K562 (cell line): ENCODE data around the gene ANO6. TPM values are rescaled to one million over a fixed set of nuclear protein-coding genes. Genes with fewer than 3 reads are reported as not detected.

Source experiments
- ATAC-seq: fragments of 200-7000 bp; cut with Tn5 transposase; 3 replicates; pipeline ENCODE4 v1.9.1; 2020; ENCODE audit warnings: moderate library complexity
- BruUV-seq: library from RNA; stranded (reverse); fragments of 400-500 nt; replicated peaks from 2 replicates; lab custom pipeline; 2021; lab: Mats Ljungman, UMichigan
- CTCF ChIA-PET: fragments of 300-600 bp; formaldehyde crosslinking; extraction: SDS; loops from one replicate; lab custom pipeline; 2021; ENCODE audit warnings: low intra/inter-chr PET ratio; lab: Yijun Ruan, JAX
- POLR2A ChIA-PET: fragments of 300-600, 350-650 bp; sonication (Branson Sonifier 250); formaldehyde crosslinking; extraction: SDS; loops from one replicate; lab custom pipeline; 2021; ENCODE audit warnings: antibody characterized with exemption, inconsistent platforms; lab: Yijun Ruan, JAX
- DNase-seq, 4 experiments: peaks; one replicate each; pipeline versions ENCODE4 v3.0.0 to v3.0.0-alpha.2; 2011 to 2018; ENCODE audit warnings: low spot score in 3 of 4, mixed read lengths in 3 of 4; ENCODE audit errors: extremely low read depth in 1 of 4
- FAIRE-seq: peaks from 2 replicates; lab custom pipeline; 2011; peaks lifted over from hg19 to GRCh38; lab: Jason Lieb, UNC
- H2AFZ ChIP-seq: 2 replicates; pipeline ENCODE4 v1.6.0; 2011; ENCODE audit warnings: low read depth, low read length, control low read depth, inconsistent platforms
- H3K27ac ChIP-seq: fragments of 200-600 bp; 3 replicates; pipeline ENCODE4 v1.8.0; 2011; ENCODE audit warnings: low read depth, mild to moderate bottlenecking, control low read depth, inconsistent platforms, low read length, moderate library complexity, mixed read lengths; ENCODE audit errors: extremely low read depth
- H3K27me3 ChIP-seq, 2 experiments: fragments of 300-600 bp in 1 of 2; 2 replicates in 1 of 2; 3 replicates in 1 of 2; pipeline versions ENCODE4 v1.6.0 to v1.8.0; 2011; ENCODE audit warnings: inconsistent platforms in 2 of 2, low read length in 2 of 2, mild to moderate bottlenecking in 1 of 2, mixed read lengths in 1 of 2, moderate library complexity in 1 of 2; ENCODE audit not compliant: control insufficient read depth in 2 of 2, insufficient read depth in 2 of 2
- H3K36me3 ChIP-seq: fragments of 300-600 bp; 3 replicates; pipeline ENCODE4 v1.8.0; 2011; ENCODE audit warnings: mild to moderate bottlenecking, low read length, inconsistent platforms; ENCODE audit not compliant: control insufficient read depth, insufficient read depth
- H3K4me1 ChIP-seq, 2 experiments: fragments of 200-600 bp in 1 of 2; replicated peaks in 1 of 2; 2 replicates in 1 of 2; 3 replicates in 1 of 2; pipeline versions ENCODE4 v1.5.1 to v1.8.0; 2011; ENCODE audit warnings: inconsistent platforms in 2 of 2, low read length in 2 of 2, mild to moderate bottlenecking in 1 of 2, mixed read lengths in 1 of 2, moderate library complexity in 1 of 2; ENCODE audit not compliant: control insufficient read depth in 2 of 2, insufficient read depth in 2 of 2
- H3K4me2 ChIP-seq: 2 replicates; pipeline ENCODE4 v1.6.1; 2011; ENCODE audit warnings: low read length, control low read depth, inconsistent platforms, mixed read lengths; ENCODE audit not compliant: insufficient read depth
- H3K4me3 ChIP-seq: fragments of 200-600 bp; sonication (generic), shearing (Covaris generic); 2 replicates; pipeline ENCODE4 v1.5.1; 2016; ENCODE audit warnings: control low read depth, inconsistent platforms
- H3K79me2 ChIP-seq: fragments of 200-600 bp; 3 replicates; pipeline ENCODE4 v1.8.0; 2011; ENCODE audit warnings: low read length, inconsistent platforms; ENCODE audit not compliant: control insufficient read depth, insufficient read depth
- H3K9ac ChIP-seq, 2 experiments: 2 replicates each; pipeline versions ENCODE4 v1.6.0 to v1.6.1; 2011; ENCODE audit warnings: low read depth in 2 of 2, low read length in 2 of 2, control low read depth in 1 of 2, inconsistent platforms in 1 of 2, mild to moderate bottlenecking in 1 of 2, mixed read lengths in 1 of 2; ENCODE audit not compliant: insufficient read depth in 1 of 2
- H3K9me1 ChIP-seq: one replicate; pipeline ENCODE4 v1.6.0; 2011; ENCODE audit warnings: inconsistent platforms, mild to moderate bottlenecking, low read length, moderate library complexity; ENCODE audit not compliant: control insufficient read depth, insufficient read depth
- H3K9me3 ChIP-seq: replicated peaks from 2 replicates; pipeline ENCODE4 v1.5.1; 2011; ENCODE audit warnings: low read depth, low read length, inconsistent platforms; ENCODE audit not compliant: control insufficient read depth, insufficient read depth
- H4K20me1 ChIP-seq: replicated peaks from 2 replicates; pipeline ENCODE4 v1.6.1; 2011; ENCODE audit warnings: low read length, inconsistent platforms, mixed read lengths; ENCODE audit not compliant: control insufficient read depth, insufficient read depth
- CXXC5 ChIP-seq: fragments of 250-450 bp; sonication (Bioruptor Pico); IDR thresholded peaks from 2 replicates; pipeline ENCODE4 v1.8.0; 2022; ENCODE audit warnings: inconsistent platforms, mild to moderate bottlenecking, moderate library complexity
- DPF2 ChIP-seq: fragments of 450-650 bp; IDR thresholded peaks from 2 replicates; pipeline ENCODE4 v1.6.1; 2016
- EP400 ChIP-seq: fragments of 450-650 bp; IDR thresholded peaks from 2 replicates; pipeline ENCODE4 v1.6.1; 2017; ENCODE audit warnings: antibody characterized with exemption, mild to moderate bottlenecking, moderate library complexity
- ETV6 ChIP-seq, 3 experiments: fragments of 150-350 bp in 1 of 3; sonication (generic) in 1 of 3; formaldehyde crosslinking in 1 of 3; IDR thresholded peaks; 2 replicates each; pipeline versions ENCODE4 v1.6.1 to v1.8.0; 2014 to 2022; ENCODE audit warnings: borderline replicate concordance in 2 of 3, low read depth in 2 of 3, antibody characterized with exemption in 1 of 3, low read length in 1 of 3, mild to moderate bottlenecking in 1 of 3, missing genetic modification reagents in 1 of 3
- HIVEP1 ChIP-seq: fragments of 250-450 bp; sonication (Bioruptor Pico); IDR thresholded peaks from 2 replicates; pipeline ENCODE4 v1.4.0; 2020; ENCODE audit warnings: mild to moderate bottlenecking
- MCM5 ChIP-seq: fragments of 450-650 bp; IDR thresholded peaks from 2 replicates; pipeline ENCODE4 v1.6.1; 2016; ENCODE audit warnings: low read depth
- MGA ChIP-seq: fragments of 450-650 bp; IDR thresholded peaks from 2 replicates; pipeline ENCODE4 v1.6.1; 2016; ENCODE audit warnings: mild to moderate bottlenecking, moderate library complexity
- MYBL2 ChIP-seq, 2 experiments: fragments of 450-650 bp in 1 of 2; sonication (generic) in 1 of 2; formaldehyde crosslinking in 1 of 2; IDR thresholded peaks; 2 replicates each; pipeline versions ENCODE4 v1.6.1 to v1.8.1; 2017 to 2022; ENCODE audit warnings: borderline replicate concordance in 1 of 2, inconsistent platforms in 1 of 2, low read depth in 1 of 2, mild to moderate bottlenecking in 1 of 2, missing genetic modification reagents in 1 of 2, moderate library complexity in 1 of 2
- XRCC5 ChIP-seq: fragments of 200-400 bp; formaldehyde crosslinking; IDR thresholded peaks from 2 replicates; pipeline ENCODE4 v1.6.1; 2017; ENCODE audit warnings: low read depth, mild to moderate bottlenecking, low read length
- ZNF253 ChIP-seq: fragments of 250-450 bp; sonication (Bioruptor Pico); conservative IDR thresholded peaks from 2 replicates; pipeline ENCODE4 v1.6.1; 2021; ENCODE audit warnings: mild to moderate bottlenecking
- ZNF354B ChIP-seq: fragments of 250-450 bp; sonication (Bioruptor Pico); IDR thresholded peaks from 2 replicates; pipeline ENCODE4 v1.4.0; 2020
- ZSCAN32 ChIP-seq: fragments of 450-650 bp; formaldehyde crosslinking; IDR thresholded peaks from 2 replicates; pipeline ENCODE4 v1.4.0; 2020; ENCODE audit warnings: mild to moderate bottlenecking, moderate library complexity
- WGBS: fragments of 100-300 bp; shearing (Covaris generic); methylation state at CpG from one replicate; pipeline ENCODE4 v1.1.6; 2016; ENCODE audit warnings: low coverage, mixed read lengths; ENCODE audit not compliant: insufficient coverage; ENCODE audit errors: missing lambda C conversion rate; 5-methylcytosine and 5-hydroxymethylcytosine counted together
- in situ Hi-C: fragments of 300-500 bp; cut with MboI; formaldehyde crosslinking; loops from 4 replicates; pipeline ENCODE4 v1.15.0; 2018; ENCODE audit warnings: inconsistent platforms, mixed read lengths
- intact Hi-C: fragments of 100-400 bp; cut with micrococcal nuclease; formaldehyde crosslinking; loops from 2 replicates; pipeline ENCODE4 v1.14.2; 2022
- polyA plus RNA-seq, 8 experiments: library from polyadenylated mRNA; depleted of rRNA in 4 of 8; stranded (reverse) in 5 of 8; unstranded in 3 of 8; fragments of >200 nt; fragmentation: Nextera tagmentation in 2 of 8; fragmentation: Illumina TruSeq in 1 of 8; extraction: Ambion mirVana in 2 of 8; extraction: Trizol in 1 of 8; gene quantifications; 2 replicates each; pipeline versions ENCODE4 v1.2.1 to v1.2.3, GENCODE V29; 2011 to 2014; ENCODE audit warnings: inconsistent platforms in 1 of 8, missing spikeins in 1 of 8
- total RNA-seq, 7 experiments: library from RNA; depleted of rRNA in 6 of 7; stranded (reverse); fragments of >200 nt in 6 of 7; fragmentation: Illumina TruSeq in 2 of 7; extraction: Trizol in 2 of 7; gene quantifications; 2 replicates each; pipeline versions ENCODE4 v1.2.1 to v1.2.3, GENCODE V29; 2011 to 2021; ENCODE audit warnings: low replicate concordance in 1 of 7

Gene ANO6
- total and polyA plus RNA-seq, 9 of the 15 experiments (the other 6 are each of a cell fraction or from before 2014, with no cell fraction given), result 3.5 to 24.7 (median 20.3) TPM

DNA sequence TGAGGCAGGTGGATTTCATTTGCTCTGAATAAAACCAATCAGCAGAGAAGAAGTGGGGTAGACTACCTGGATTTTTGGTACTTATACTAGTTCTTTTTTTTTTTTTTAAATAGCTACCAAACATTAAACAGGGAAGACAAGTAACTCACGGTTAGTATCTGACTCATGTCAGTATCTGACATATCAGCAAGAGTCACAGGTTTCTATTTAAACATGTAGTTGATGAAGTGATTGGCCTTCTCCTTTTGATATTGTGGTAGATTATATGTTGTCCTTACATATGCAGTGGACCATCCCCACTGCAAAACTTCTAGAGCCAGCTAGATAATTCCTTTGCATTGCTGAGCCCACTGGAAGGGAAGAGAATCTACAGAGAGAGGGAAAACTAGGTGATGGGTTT lies 208.0 kb downstream of the ANO6 start (continued):
- TF ChIP-seq ETV6 (IDR thresholded peaks at IDR 0.05; ENCODE audit: borderline replicate concordance in 1 of 2, low read depth in 2 of 2, low read length in 1 of 2) (no peak), ETV6 (CRISPR knock-in tag; IDR thresholded peaks at IDR 0.05; ENCODE audit: borderline replicate concordance) (no peak), ZNF354B (CRISPR knock-in tag) (no peak), ZSCAN32 (no peak), HIVEP1 (CRISPR knock-in tag) (no peak), EP400 (no peak), MYBL2 (IDR thresholded peaks at IDR 0.05; ENCODE audit: low read depth) (no peak), MYBL2 (CRISPR knock-in tag; IDR thresholded peaks at IDR 0.05; ENCODE audit: borderline replicate concordance) (no peak), DPF2 (no peak), MCM5 (no peak)
- TF ChIP-seq, all 486 proteins: peak for 0

DNA sequence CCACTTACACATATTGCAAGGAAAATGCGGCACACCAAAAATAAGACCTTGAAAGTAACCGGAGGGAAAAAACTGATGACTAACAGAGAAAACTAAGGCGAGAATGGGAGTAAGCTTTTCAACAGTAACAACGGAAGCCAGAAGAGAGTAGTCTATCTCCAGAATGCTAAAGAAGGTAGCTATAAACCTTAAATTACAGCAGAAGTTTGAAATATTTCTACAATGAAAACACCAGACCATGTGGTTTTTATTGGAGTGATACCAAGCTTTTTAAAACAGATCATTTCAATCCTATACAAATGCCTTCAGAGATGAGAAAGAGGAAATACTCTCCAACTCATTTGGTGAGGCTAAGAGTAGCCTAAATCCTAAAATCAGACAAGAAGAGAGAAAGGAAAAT lies 209.5 kb downstream of the ANO6 start:
- Histone ChIP-seq H3K79me2 (no peaks in the 10 kb centered on the region), H3K9ac (no peak overlapping the region), H3K9me1 (no peaks in the 10 kb centered on the region), H3K27ac (no peak overlapping the region), H3K4me1 (no peaks in the 10 kb centered on the region), H3K36me3 (peaks cover 29% of the 10 kb centered on the region; the same call in 2 of the 3 replicates), H4K20me1 (no peaks in the 10 kb centered on the region), H3K4me2 (no peak overlapping the region), H3K4me3 (no peak overlapping the region), H2AFZ (no peak overlapping the region), H3K9me3 (no peaks in the 10 kb centered on the region), H3K27me3 (no peaks in the 10 kb centered on the region)
- no peak for DNase-seq
- BruUV-seq, result no TSS peak
- intact Hi-C loops, result no loop called here
- ATAC-seq, result no peak
- WGBS, result 98% methylated on average over 4 of the region's 4 CpGs
- ChIA-PET CTCF (no interaction called here), POLR2A (no interaction called here)
- in situ Hi-C loops, result no loop called here
- FAIRE-seq, result no peak
- TF ChIP-seq XRCC5 (no peak), CXXC5 (CRISPR knock-in tag) (no peak), MGA (no peak), ZNF253 (no peak)
